Upper lobe of left lung (tissue), 4 donors: ENCODE results near the gene PPM1H.

ENCODE experiments used
- POLR2A ChIP-seq, 4 donors: fragments of 450-650 bp; IDR thresholded peaks; one replicate each; pipeline ENCODE4 v1.5.1; 2016 to 2017; ENCODE audit warnings: antibody characterized with exemption in 4 of 4, mild to moderate bottlenecking in 2 of 4
- POLR2AphosphoS5 ChIP-seq, 2 donors: sonication (generic); formaldehyde crosslinking; IDR thresholded peaks; one replicate each; pipeline ENCODE4 v1.5.1; 2017; ENCODE audit warnings: antibody characterized with exemption in 2 of 2
- TF ChIP-seq, protein P1 (sequence below), 6 experiments: fragments of 450-650 bp in 4 of 6; fragments of 200-600 bp in 2 of 6; sonication (generic) in 2 of 6; IDR thresholded peaks; one replicate each; pipeline ENCODE4 v1.5.1; 2016 to 2019; ENCODE audit warnings: antibody characterized with exemption in 6 of 6

DNA sequence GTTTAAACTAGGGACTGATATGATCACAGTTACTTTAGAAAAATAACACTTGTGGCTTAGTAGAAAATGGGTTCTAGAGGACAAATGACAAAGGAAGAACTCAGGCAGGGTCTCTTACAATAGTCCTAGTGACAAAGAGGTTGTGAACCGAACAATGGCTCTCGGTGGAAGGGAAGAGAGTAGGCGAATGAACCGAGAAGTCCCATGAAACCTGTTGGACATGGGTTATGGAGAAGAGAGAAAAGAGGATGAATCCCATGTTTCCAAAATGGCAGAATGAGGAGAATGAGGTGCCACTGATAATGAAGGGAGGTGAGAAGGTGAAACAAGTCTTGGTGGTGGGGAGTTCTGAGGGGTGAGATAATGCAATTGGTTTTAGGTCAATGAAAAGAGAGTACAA is 94.1 kb downstream of the PPM1H start:
- TF ChIP-seq, protein P1, sequence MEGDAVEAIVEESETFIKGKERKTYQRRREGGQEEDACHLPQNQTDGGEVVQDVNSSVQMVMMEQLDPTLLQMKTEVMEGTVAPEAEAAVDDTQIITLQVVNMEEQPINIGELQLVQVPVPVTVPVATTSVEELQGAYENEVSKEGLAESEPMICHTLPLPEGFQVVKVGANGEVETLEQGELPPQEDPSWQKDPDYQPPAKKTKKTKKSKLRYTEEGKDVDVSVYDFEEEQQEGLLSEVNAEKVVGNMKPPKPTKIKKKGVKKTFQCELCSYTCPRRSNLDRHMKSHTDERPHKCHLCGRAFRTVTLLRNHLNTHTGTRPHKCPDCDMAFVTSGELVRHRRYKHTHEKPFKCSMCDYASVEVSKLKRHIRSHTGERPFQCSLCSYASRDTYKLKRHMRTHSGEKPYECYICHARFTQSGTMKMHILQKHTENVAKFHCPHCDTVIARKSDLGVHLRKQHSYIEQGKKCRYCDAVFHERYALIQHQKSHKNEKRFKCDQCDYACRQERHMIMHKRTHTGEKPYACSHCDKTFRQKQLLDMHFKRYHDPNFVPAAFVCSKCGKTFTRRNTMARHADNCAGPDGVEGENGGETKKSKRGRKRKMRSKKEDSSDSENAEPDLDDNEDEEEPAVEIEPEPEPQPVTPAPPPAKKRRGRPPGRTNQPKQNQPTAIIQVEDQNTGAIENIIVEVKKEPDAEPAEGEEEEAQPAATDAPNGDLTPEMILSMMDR (IDR thresholded peaks at IDR 0.05) = no peak
- no peak for TF ChIP-seq POLR2A (IDR thresholded peaks at IDR 0.05)
- TF ChIP-seq POLR2AphosphoS5 (IDR thresholded peaks at IDR 0.05) = no peak
